HT1080 (cell line): ENCODE data around the gene PDXK. TPM values are rescaled to one million over a fixed set of nuclear protein-coding genes. Genes with fewer than 3 reads are reported as not detected.

Experiments used
- DNase-seq: peaks from one replicate; pipeline ENCODE4 v3.0.0-alpha.2; 2015; ENCODE audit warnings: low read depth
- total RNA-seq: library from RNA; depleted of rRNA; stranded (reverse); fragments of >200 nt; shearing (Covaris generic); gene quantifications from 2 replicates; pipeline ENCODE4 v1.2.3, GENCODE V29; 2014

Gene PDXK
- total RNA-seq, 1 experiment from 2014 or later: 62.7 TPM

- DNase-seq: no peak
These were observed 3.0 kb downstream of the PDXK start for GRCh38 chr21:43721939-43722338.

- DNase-seq: no peak
These were observed 4.7 kb downstream of the PDXK start for GRCh38 chr21:43723648-43724047.

GRCh38 chr21:43726686-43727518, 8.0 kb downstream of the PDXK start:
- DNase-seq: no peak

GRCh38 chr21:43727519-43728153, 8.7 kb downstream of the PDXK start:
- no peak for DNase-seq

DNA sequence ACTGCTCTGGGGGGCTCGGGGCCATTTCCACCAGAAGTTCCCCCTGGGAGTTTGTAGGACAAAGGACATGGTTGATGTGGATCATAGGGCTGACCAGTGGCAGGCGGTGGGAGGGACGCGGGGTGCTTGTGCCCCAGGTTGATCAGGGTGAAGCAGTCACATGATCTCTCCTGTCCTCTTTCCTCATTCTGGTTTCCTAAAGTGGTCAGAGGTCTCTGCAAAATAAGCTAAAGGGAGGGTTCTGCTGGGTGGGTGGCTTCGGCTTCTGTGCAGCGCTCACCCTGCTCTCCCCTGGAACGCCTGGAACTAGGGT, 9.2 kb downstream of the PDXK start:
- DNase-seq: no peak

DNA sequence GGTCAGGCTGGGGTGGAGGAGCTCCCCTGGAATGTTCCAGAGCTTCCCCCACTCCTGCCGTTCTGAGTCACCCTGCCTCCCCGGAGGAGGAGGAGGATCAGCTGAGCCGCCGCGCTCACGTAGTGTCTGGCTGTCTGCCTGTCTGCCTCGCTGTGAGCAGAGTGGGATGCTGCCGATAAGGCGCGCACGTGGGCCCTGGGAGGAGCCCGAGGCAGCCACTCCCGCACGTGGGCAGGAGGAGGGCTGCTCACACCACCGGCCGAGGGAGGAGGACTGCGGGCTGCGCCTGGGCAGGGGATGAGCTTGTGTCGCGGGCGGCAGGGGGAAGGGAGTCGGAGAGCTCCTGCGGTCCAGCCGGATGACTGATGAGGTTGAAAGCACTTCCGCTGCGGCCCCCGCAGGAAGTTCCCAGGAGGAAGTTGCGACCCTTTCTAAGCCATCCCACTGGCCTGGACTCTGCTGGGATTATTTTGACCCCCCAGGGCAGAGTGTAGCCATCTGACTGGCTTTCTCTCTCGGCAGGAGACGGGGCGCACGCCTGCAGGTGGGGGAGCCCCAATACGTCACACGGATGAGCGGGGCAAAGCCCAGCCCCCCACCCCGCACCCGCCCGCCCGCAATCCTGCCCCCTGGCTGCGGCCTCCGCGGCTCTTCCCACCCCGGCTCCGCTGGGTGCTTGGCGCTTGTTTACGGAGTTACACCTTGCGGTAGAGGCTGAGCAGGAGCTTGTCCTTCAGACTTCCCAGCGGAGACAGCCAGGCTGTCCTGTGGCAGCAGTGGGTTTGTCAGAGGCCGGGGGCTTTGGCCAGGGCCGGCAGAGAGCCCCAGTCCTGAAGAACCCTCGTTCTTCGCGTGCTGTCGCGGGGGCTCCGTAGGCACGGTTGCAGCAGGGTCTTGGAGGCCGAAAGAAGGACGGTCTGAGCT, 9.8 kb downstream of the PDXK start:
- peak; percentile 96 for DNase-seq

GRCh38 chr21:43731476-43731875, 12.5 kb downstream of the PDXK start:
- no peak for DNase-seq

DNA sequence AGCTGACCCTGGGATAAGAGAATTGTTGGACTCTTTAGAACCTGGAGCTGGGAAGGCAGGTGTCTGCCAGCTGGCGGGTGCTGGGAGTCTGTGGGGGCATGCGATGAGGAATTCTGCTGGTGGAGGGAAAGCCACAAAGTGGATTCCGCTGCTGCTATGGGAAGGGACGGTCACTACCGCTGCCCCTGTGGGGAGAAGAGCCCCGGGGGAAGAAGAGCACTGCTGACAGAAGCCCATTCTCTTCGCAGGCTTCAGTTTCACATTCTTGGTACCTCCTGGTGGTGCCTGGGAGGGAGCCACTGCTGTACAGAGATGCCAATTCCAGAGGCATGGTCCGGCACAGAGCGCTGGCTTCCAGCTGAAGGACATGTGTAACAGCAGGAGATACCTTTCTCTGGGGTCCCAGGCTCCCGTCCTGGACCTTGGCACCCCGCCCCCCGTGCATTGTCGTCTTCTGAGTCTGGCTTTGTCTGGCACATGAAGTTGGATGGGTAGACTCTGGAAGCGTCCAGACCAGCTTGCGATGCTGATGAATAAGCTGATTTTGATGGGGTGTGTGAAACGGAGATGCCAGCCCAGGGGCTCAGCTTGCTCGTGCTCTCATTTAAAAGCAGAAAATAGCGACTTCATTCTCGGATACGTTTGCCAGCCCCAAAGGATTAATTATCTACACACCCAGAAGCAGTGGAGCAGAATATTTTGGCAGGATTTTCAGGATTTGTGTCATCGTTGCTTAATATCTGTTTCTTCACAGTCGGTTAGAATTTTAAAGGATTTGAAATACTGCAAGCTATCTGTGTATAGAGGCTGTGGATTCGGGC, 13.2 kb downstream of the PDXK start:
- no peak for DNase-seq

GRCh38 chr21:43733060-43733459, 14.1 kb downstream of the PDXK start:
- DNase-seq: no peak

DNA sequence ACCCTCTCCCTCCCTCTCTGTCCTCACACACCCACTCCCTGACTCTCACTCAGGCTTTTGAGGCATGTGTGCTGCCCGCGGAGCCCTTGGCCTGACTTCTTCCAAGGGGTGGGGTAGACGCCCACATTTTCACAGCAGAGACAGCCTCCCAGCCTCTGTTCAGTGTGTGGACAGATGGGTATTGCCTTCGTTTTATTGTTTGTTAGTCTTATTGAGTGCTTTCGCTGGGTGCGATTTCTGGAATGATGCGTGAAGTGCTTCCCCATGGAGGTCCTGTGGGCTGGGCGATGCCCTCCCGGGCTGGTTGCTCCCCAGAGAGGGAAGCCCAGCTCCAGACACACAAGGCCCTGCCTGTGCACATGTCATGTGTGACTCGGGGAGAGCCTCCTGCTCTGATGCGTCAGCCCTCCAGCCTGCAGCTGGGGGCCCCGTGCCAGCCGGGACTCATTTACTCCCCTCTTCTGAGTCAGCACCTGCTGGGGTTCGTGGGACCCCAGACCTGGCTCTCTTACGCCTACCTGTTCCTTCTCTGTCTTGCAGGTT, 14.7 kb downstream of the PDXK start:
- no peak for DNase-seq

DNA sequence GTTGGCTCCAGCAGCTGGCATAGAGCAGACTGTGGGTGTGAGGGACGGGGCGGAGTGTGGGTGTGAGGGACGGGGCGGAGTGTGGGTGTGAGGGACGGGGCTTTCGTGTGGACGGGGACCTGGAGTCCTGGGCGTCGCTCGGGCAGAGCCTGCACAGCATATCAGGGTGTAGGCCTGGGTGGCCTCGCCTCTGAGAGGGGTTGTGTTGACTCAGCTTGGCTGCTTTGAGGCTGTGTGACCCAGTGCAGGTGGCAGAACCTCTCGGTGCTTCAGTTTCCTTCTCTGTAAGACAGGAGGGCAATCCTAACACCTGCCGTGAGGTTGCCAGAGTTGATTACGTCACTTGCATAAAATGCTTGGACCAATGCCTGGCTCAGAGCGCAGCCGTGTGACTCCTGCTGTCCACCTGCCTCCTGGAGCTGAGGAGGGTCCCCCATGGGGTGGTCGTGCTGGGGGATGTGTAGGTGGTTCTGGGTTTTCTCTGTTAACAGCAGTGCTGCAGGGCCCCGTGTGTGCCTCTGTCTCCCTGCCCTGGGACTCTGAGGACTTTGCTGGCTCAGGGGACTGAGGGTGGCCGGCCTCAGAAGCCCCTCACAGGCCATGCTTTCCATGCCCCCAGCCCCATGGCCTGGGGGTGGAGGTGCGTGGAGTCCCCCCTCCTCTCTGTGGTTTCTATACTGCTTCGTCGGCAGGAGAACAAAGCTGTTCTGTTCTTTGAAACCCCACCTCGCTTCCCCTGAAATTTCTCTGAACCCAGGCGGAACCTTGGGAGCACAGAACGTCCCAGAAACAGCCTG, 15.4 kb downstream of the PDXK start:
- no peak for DNase-seq

- no peak for DNase-seq
These were observed 15.9 kb downstream of the PDXK start for GRCh38 chr21:43734928-43735229.

GRCh38 chr21:43735236-43736091, 16.5 kb downstream of the PDXK start:
- no peak for DNase-seq

DNA sequence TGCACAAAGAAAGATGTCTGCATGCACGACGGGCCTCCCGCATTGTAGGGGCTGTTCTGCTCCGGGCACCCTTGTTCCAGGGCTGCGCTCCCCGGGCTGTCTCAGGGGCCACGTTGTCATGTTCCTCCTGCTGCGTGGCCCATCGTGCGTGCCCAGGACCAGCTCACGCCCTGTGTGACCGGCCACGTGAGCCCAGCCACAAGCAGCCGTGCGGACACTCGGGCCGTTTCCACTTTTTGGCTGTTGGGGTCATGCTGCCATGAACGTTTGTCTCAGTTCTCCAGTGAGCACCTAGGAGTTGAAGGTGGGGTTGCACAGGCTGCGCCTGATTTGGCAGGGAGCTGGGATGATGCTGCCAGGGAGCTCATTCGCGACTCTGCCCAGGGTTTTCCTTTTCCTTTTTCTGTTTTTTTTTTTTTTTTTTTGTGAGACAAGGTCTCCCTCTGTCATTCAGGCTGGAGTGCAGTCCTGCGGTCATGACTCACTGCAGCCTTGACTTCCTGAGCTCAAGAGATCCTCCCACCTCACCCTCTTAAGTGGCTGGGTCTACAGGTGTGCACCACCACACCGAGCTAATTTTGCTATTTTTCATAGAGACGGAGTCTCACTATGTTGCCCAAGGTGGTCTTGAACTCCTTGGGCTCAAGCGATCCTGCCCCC, 17.4 kb downstream of the PDXK start:
- DNase-seq: peak; percentile 89

DNA sequence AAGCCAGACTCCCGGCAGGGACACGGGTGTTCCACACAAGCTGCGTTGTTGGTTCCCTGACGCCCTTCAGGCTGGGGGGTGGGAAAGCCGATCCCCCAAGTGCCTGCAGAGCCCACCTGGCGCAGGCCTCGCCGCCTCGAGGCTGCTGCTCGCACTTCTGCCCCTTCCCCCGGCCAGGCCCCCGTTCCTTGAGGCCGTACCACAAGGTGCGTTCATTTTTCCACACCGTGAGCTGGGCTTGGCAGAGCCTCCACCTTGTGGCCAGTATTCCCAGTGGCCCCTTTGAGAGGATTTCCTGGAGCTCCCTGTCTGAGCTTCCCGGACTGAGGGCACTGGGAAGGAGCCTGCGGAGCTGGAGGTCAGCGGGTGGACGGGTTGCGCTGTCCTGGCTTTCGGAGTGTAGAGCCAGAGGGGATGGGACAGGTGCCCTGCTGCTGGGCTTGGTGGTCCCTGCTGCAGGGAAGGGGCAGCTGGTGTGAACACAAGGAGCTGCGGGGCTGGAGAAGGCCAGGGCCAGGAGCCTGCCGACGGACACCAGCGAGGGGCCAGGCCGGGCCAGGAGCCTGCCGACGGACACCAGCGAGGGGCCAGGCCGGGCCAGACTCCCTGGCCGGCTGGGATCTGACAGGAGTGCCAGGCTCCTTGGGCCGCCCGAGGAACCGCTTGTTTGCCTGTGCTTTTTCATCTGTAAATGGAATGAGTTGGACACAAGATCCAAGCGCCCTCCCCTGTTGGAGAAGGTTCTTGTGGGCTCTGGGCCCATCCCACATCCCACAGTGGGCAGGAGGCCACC, 18.4 kb downstream of the PDXK start:
- DNase-seq: no peak

- DNase-seq: no peak
These were observed 20.9 kb downstream of the PDXK start for GRCh38 chr21:43739621-43740435.
